HUES6 (cell line): ENCODE results near the gene PLXND1.

Experiments
- H3K27ac ChIP-seq: 2 replicates; pipeline ENCODE4 v1.7.0; 2013; ENCODE audit warnings: low read depth, mild to moderate bottlenecking, low read length, inconsistent platforms
- H3K27me3 ChIP-seq: 2 replicates; pipeline ENCODE4 v1.6.1; 2013; ENCODE audit warnings: low read length; ENCODE audit not compliant: control insufficient read depth, insufficient read depth
- H3K36me3 ChIP-seq: 2 replicates; pipeline ENCODE4 v1.6.1; 2013; ENCODE audit warnings: low read length; ENCODE audit not compliant: control insufficient read depth, insufficient read depth
- H3K4me1 ChIP-seq: 2 replicates; pipeline ENCODE4 v1.6.1; 2013; ENCODE audit warnings: low read length; ENCODE audit not compliant: control insufficient read depth, insufficient read depth
- H3K4me3 ChIP-seq: 2 replicates; pipeline ENCODE4 v1.5.1; 2013; ENCODE audit warnings: low read depth, low read length
- H3K9ac ChIP-seq: one replicate; pipeline ENCODE4 v1.6.1; 2013; ENCODE audit warnings: mild to moderate bottlenecking, low read length
- H3K9me3 ChIP-seq: 2 replicates; pipeline ENCODE4 v1.6.1; 2013; ENCODE audit warnings: low read depth, low read length; ENCODE audit not compliant: control insufficient read depth, insufficient read depth

Gene PLXND1

GRCh38 chr3:129571605-129572547 lies 34.6 kb downstream of the PLXND1 start:
- Histone ChIP-seq H3K4me3 (no peak overlapping the region), H3K27ac (no peak overlapping the region), H3K9ac (no peak overlapping the region), H3K4me1 (peaks cover 7% of the 10 kb centered on the region; the same call in 1 of the 2 replicates), H3K36me3 (peaks cover 69% of the 10 kb centered on the region), H3K9me3 (no peaks in the 10 kb centered on the region), H3K27me3 (no peaks in the 10 kb centered on the region)

GRCh38 chr3:129569856-129570255 lies 36.6 kb downstream of the PLXND1 start:
- no peak overlapping the region for H3K9ac ChIP-seq
- peaks cover 84% of the 10 kb centered on the region for H3K36me3 ChIP-seq
- no peaks in the 10 kb centered on the region for H3K9me3 ChIP-seq
- no peak overlapping the region for H3K4me3 ChIP-seq
- H3K27ac ChIP-seq, result no peak overlapping the region
- H3K27me3 ChIP-seq, result no peaks in the 10 kb centered on the region
- no peaks in the 10 kb centered on the region; the same call in 1 of the 2 replicates for H3K4me1 ChIP-seq

DNA sequence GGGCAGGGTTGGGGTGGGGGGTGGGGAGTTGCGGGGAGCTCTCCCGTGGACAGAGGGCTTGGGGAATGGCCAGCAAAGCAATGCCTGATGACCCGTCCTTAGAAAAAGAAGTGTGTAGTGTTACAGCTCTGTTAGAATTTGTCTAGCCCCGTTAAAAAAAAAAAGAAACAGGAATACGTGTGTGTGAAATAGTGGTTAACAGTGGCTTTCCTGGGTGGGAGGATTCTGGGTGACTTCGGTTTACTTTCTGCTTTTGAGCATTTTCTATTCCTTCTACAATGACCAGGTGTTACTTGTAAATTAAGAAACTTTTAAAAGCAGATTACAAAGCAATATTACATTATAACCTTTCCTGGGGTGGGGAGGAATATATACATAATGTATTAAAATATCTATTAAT lies 38.5 kb downstream of the PLXND1 start:
- Histone ChIP-seq H3K4me1 (no peaks in the 10 kb centered on the region), H3K9me3 (no peaks in the 10 kb centered on the region), H3K36me3 (peaks cover 85% of the 10 kb centered on the region), H3K4me3 (no peak overlapping the region), H3K9ac (no peak overlapping the region), H3K27ac (no peak overlapping the region), H3K27me3 (no peaks in the 10 kb centered on the region)

DNA sequence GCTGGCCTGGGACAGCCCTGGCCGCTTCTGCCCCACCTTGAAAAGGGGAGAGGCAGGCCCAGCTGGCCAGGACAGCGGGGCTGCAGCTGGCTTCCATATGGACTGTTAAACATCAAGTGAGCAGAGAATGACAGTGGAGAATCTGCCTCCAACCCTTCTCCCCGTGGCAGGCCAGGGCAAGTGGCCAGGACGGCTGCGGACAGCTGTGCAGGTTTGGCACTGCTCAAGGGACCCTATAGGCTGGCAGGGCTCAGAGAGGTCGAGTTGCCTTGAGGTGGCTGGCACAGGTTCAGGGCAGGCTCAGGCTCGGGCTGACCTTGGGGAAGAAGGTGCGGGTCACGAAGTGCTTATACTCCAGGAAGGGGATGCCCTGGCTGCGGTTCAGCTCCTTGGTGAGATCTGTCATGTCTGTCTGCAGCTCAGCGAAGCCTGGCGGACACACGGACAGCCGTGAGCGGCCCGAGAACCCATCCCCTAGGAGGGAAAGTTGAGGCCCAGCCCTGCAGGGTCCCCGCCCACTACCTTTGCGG lies 39.2 kb downstream of the PLXND1 start:
- H3K27me3 ChIP-seq, result no peaks in the 10 kb centered on the region
- no peak overlapping the region for H3K27ac ChIP-seq
- H3K9me3 ChIP-seq, result no peaks in the 10 kb centered on the region
- peaks cover 89% of the 10 kb centered on the region for H3K36me3 ChIP-seq
- no peak overlapping the region for H3K9ac ChIP-seq
- no peaks in the 10 kb centered on the region for H3K4me1 ChIP-seq
- H3K4me3 ChIP-seq, result no peak overlapping the region

DNA sequence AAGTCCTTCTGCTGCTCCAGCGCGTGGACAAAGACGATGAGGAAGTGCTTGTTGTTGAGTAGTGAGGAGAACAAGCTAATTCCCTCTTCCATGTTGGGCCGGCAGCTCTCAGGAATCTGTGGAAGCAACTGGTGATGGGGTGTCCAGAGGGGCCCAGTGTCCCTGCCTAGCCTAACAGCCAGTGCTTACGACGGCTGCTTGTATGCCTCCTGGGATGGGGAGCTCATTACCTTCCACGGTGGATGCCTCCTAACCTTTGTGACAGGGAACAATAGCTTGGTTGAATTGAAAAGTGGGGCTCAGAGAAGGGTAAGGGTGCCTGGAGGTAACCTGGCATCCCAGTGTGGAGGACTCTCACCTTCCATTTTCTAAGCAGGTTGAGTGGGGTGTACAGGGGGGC lies 40.6 kb downstream of the PLXND1 start:
- H3K9ac ChIP-seq, result no peak overlapping the region
- peaks cover 83% of the 10 kb centered on the region for H3K36me3 ChIP-seq
- no peaks in the 10 kb centered on the region for H3K9me3 ChIP-seq
- no peak overlapping the region for H3K4me3 ChIP-seq
- H3K27me3 ChIP-seq, result no peaks in the 10 kb centered on the region
- peaks cover 5% of the 10 kb centered on the region; the same call in 1 of the 2 replicates for H3K4me1 ChIP-seq
- H3K27ac ChIP-seq, result no peak overlapping the region

- H3K9me3 ChIP-seq, result no peaks in the 10 kb centered on the region
- no peak overlapping the region for H3K4me3 ChIP-seq
- no peak overlapping the region for H3K9ac ChIP-seq
- no peak overlapping the region for H3K27ac ChIP-seq
- peaks cover 9% of the 10 kb centered on the region for H3K4me1 ChIP-seq
- H3K27me3 ChIP-seq, result no peaks in the 10 kb centered on the region
- peaks cover 78% of the 10 kb centered on the region for H3K36me3 ChIP-seq
Measured at GRCh38 chr3:129564981-129565644, 41.4 kb downstream of the PLXND1 start.

DNA sequence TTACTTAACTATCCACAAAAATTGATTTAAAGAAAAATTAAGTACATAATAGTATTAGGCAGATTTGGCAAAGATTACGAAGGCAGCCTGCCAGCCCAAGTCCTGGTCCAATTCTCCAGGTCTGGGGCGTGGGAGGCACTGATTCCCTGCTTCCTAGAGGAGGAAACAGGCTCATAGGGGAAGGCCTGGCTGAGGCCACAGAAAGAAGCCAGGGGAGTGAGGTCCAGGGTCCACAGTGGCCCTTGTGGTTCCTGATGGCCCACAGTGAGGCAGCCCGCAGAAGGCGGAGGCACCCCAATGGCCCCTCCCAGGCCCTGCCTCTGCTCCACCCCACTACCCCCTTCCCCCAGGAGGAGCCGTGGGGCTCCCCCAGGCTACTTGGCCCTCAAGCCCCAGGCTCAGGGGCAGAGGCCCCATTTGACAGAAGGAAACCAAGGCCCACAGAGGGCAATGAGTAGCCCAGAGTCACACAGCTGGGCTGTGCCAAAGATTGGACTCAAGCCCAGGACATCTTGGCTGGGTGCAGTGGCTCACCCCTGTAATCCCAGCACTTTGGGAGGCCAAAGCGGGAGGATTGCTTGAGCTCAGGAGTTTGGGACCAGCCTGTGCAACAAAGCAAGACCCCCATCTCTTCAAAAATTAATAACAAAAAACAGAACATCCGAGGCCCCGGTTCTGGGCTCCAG lies 42.5 kb downstream of the PLXND1 start:
- Histone ChIP-seq H3K9ac (no peak overlapping the region), H3K4me3 (no peak overlapping the region), H3K36me3 (peaks cover 78% of the 10 kb centered on the region), H3K4me1 (peaks cover 12% of the 10 kb centered on the region), H3K27me3 (no peaks in the 10 kb centered on the region), H3K27ac (no peak overlapping the region), H3K9me3 (no peaks in the 10 kb centered on the region)

DNA sequence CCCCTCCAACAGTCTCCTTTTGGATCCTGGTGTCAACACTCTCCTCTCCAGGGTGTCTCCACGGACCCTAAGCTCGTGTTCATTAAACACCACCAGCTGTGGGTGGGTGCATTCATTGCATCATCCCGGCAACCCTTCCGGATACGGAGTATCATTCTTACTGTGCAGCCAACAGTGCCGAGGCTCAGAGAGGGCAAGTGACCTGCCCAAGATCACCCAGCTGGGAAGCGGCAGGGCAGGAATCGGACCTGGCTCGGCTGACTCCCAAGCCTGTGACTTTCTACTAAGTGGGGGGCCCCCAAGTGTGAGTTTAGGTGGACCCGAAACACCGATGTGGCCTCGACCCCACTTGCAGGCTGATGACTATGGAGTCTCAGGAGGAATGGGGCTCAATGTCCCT lies 43.1 kb downstream of the PLXND1 start:
- Histone ChIP-seq H3K9me3 (no peaks in the 10 kb centered on the region), H3K4me3 (no peak overlapping the region), H3K9ac (no peak overlapping the region), H3K27ac (no peak overlapping the region), H3K4me1 (peaks cover 18% of the 10 kb centered on the region), H3K27me3 (no peaks in the 10 kb centered on the region), H3K36me3 (peaks cover 81% of the 10 kb centered on the region)

GRCh38 chr3:129562803-129563202 lies 43.7 kb downstream of the PLXND1 start:
- peaks cover 19% of the 10 kb centered on the region for H3K4me1 ChIP-seq
- no peak overlapping the region for H3K4me3 ChIP-seq
- no peaks in the 10 kb centered on the region for H3K9me3 ChIP-seq
- peaks cover 84% of the 10 kb centered on the region for H3K36me3 ChIP-seq
- no peaks in the 10 kb centered on the region for H3K27me3 ChIP-seq
- no peak overlapping the region for H3K27ac ChIP-seq
- no peak overlapping the region for H3K9ac ChIP-seq

GRCh38 chr3:129561619-129562248 lies 44.7 kb downstream of the PLXND1 start:
- Histone ChIP-seq H3K27ac (no peak overlapping the region), H3K9me3 (no peaks in the 10 kb centered on the region), H3K27me3 (no peaks in the 10 kb centered on the region), H3K4me3 (no peak overlapping the region), H3K9ac (no peak overlapping the region), H3K36me3 (peaks cover 84% of the 10 kb centered on the region), H3K4me1 (peaks cover 23% of the 10 kb centered on the region)
